Smooth muscle cell (in vitro differentiated cells): ENCODE data around the gene OMP. TPM values are rescaled to one million over a fixed set of nuclear protein-coding genes. Genes with fewer than 3 reads are reported as not detected.

Experiments
- DNase-seq: peaks from one replicate; lab custom pipeline; 2025; ENCODE audit not compliant: unreplicated experiment; lab: John Stamatoyannopoulos, UW
- H2AFZ ChIP-seq: fragments of 200-600 bp; sonication (generic); 2 replicates; pipeline ENCODE4 v1.6.0; 2016; ENCODE audit warnings: antibody characterized with exemption, low read depth, mild to moderate bottlenecking
- H3F3A ChIP-seq: fragments of 200-600 bp; sonication (generic); 2 replicates; pipeline ENCODE4 v1.6.0; 2017; ENCODE audit warnings: antibody characterized with exemption, low read depth
- H3K27ac ChIP-seq: fragments of 200-600 bp; sonication (generic); 2 replicates; pipeline ENCODE4 v1.5.1; 2016; ENCODE audit warnings: low read depth, mild to moderate bottlenecking
- H3K27me3 ChIP-seq: fragments of 200-600 bp; sonication (generic); 2 replicates; pipeline ENCODE4 v1.6.1; 2016; ENCODE audit warnings: low read depth, mild to moderate bottlenecking
- H3K36me3 ChIP-seq: fragments of 200-600 bp; sonication (generic); 2 replicates; pipeline ENCODE4 v1.5.1; 2016; ENCODE audit warnings: low read depth
- H3K4me1 ChIP-seq: fragments of 200-600 bp; sonication (generic); 2 replicates; pipeline ENCODE4 v1.5.1; 2016; ENCODE audit warnings: low read depth
- H3K4me2 ChIP-seq: fragments of 200-600 bp; sonication (generic); 2 replicates; pipeline ENCODE4 v1.6.0; 2016; ENCODE audit warnings: mild to moderate bottlenecking
- H3K4me3 ChIP-seq: fragments of 200-600 bp; sonication (generic); 2 replicates; pipeline ENCODE4 v1.5.1; 2016; ENCODE audit warnings: mild to moderate bottlenecking
- H3K79me2 ChIP-seq: fragments of 200-600 bp; sonication (generic); 2 replicates; pipeline ENCODE4 v1.6.0; 2016; ENCODE audit warnings: low read depth, mild to moderate bottlenecking
- H3K9ac ChIP-seq: fragments of 200-600 bp; sonication (generic); 2 replicates; pipeline ENCODE4 v1.6.0; 2016; ENCODE audit warnings: low read depth
- H3K9me3 ChIP-seq: fragments of 200-600 bp; sonication (generic); replicated peaks from 2 replicates; pipeline ENCODE4 v1.5.1; 2016; ENCODE audit warnings: low read depth
- H4K20me1 ChIP-seq: fragments of 200-600 bp; sonication (generic); 2 replicates; pipeline ENCODE4 v1.6.0; 2016; ENCODE audit warnings: low read depth
- WGBS: methylation state at CpG from one replicate; pipeline ENCODE4 v1.1.7; 2016; ENCODE audit warnings: low lambda C conversion rate; 5-methylcytosine and 5-hydroxymethylcytosine counted together
- polyA plus RNA-seq: library from polyadenylated mRNA; unstranded; fragments of >200 nt; fragmentation: Nextera tagmentation; extraction: Ambion mirVana; gene quantifications from 2 replicates; pipeline ENCODE4 v1.2.1, GENCODE V29; 2016
- total RNA-seq: library from RNA; depleted of rRNA; stranded (reverse); fragments of >200 nt; gene quantifications from 2 replicates; pipeline ENCODE4 v1.2.3, GENCODE V29; 2014
- TF ChIP-seq, protein P1 (sequence below): fragments of 200-600 bp; sonication (generic); IDR thresholded peaks from 2 replicates; pipeline ENCODE4 v1.5.1; 2017; ENCODE audit warnings: borderline replicate concordance, mild to moderate bottlenecking, antibody characterized with exemption; ENCODE audit not compliant: insufficient read depth, poor library complexity, severe bottlenecking

Gene OMP
- total and polyA plus RNA-seq, 2 experiments from 2014 or later: not detected

DNA sequence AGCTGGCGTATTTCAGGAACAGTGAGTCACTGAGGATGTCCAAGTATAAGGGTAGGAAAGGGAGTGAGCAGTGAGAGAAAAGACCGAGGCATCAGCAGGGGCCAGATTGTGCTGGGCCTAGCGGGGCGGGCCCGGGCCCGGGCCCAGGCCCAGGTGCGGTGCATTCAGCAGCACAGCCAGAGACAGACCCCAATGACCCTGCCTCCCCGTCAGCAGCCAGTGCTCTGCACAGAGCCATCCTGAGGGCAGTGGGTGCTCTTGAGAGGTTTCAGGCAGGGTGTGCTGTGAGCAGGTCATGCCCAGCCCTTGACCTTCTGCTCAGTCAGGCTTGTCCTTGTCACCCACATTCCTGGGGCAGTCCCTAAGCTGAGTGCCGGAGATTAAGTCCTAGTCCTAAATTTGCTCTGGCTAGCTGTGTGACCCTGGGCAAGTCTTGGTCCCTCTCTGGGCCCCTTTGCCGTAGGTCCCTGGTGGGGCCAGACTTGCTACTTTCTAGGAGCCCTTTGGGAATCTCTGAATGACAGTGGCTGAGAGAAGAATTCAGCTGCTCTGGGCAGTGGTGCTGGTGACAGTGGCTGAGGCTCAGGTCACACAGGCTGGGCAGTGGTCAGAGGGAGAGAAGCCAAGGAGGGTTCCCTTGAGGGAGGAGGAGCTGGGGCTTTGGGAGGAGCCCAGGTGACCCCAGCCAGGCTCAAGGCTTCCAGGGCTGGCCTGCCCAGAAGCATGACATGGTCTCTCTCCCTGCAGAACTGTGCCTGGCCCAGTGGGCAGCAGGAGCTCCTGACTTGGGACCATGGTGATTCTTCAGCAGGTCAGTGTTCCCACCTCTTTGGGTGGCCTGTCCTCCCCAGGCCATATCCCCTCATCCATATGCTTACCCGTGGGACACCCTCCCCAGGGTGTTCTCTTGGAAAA is 27.5 kb downstream of the OMP start:
- Histone ChIP-seq H3K27ac (no peak overlapping the region), H3K9me3 (no peaks in the 10 kb centered on the region), H3K4me1 (no peaks in the 10 kb centered on the region), H3K79me2 (no peaks in the 10 kb centered on the region), H3F3A (no peaks in the 10 kb centered on the region), H2AFZ (no peak overlapping the region), H3K4me3 (no peak overlapping the region), H3K27me3 (no peaks in the 10 kb centered on the region), H3K36me3 (no peaks in the 10 kb centered on the region), H3K4me2 (no peak overlapping the region), H4K20me1 (no peaks in the 10 kb centered on the region), H3K9ac (no peak overlapping the region)
- no peak for DNase-seq
- TF ChIP-seq, protein P1, sequence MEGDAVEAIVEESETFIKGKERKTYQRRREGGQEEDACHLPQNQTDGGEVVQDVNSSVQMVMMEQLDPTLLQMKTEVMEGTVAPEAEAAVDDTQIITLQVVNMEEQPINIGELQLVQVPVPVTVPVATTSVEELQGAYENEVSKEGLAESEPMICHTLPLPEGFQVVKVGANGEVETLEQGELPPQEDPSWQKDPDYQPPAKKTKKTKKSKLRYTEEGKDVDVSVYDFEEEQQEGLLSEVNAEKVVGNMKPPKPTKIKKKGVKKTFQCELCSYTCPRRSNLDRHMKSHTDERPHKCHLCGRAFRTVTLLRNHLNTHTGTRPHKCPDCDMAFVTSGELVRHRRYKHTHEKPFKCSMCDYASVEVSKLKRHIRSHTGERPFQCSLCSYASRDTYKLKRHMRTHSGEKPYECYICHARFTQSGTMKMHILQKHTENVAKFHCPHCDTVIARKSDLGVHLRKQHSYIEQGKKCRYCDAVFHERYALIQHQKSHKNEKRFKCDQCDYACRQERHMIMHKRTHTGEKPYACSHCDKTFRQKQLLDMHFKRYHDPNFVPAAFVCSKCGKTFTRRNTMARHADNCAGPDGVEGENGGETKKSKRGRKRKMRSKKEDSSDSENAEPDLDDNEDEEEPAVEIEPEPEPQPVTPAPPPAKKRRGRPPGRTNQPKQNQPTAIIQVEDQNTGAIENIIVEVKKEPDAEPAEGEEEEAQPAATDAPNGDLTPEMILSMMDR: no peak
- 92% methylated on average over 11 of the region's 11 CpGs for WGBS

DNA sequence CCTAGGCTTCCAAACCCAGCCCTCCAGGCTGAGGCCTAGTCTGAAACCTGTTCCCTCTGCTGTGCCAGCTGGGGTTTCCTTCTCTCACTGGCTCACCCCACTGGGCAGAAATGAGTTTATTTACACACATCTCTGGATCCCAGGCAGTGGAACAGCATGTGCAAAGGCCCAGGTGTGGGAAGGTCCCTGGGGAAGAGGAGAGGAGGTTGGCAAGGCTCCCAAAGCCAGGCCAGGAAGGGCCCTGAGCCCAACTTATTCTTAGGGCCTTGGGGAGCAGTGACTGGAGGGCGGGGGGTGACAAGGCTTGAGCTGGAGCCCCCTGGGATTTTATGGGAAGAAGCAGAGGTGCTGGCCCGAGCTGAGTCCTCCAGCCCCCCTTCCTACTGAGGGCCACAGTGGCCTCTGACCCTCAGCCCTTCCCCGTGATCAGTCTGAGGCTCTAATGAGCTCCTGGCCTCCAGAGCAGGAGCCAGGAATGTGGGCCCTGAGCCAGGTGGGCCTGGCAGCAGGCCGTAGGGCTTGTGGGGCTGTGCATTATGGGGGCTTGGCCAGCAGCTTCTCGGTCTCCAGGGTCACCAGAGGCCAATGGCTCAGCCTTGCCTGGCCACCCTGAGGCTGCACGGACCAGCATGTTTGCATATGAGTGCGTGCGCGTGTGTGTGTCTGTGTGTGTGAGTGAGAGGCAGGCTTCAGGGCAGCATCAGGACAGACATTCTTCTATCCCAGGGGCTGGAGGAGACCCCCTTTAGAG is 28.3 kb downstream of the OMP start:
- no peaks in the 10 kb centered on the region for H4K20me1 ChIP-seq
- no peak overlapping the region for H3K27ac ChIP-seq
- no peak overlapping the region for H3K4me2 ChIP-seq
- no peak for DNase-seq
- H2AFZ ChIP-seq: no peak overlapping the region
- H3K9me3 ChIP-seq: no peaks in the 10 kb centered on the region
- H3K36me3 ChIP-seq: no peaks in the 10 kb centered on the region
- no peak overlapping the region for H3K4me3 ChIP-seq
- 82% methylated on average over 9 of the region's 9 CpGs for WGBS
- no peaks in the 10 kb centered on the region for H3F3A ChIP-seq
- H3K27me3 ChIP-seq: no peaks in the 10 kb centered on the region
- TF ChIP-seq, protein P1: no peak
- H3K9ac ChIP-seq: no peak overlapping the region
- H3K79me2 ChIP-seq: no peaks in the 10 kb centered on the region
- no peaks in the 10 kb centered on the region for H3K4me1 ChIP-seq

DNA sequence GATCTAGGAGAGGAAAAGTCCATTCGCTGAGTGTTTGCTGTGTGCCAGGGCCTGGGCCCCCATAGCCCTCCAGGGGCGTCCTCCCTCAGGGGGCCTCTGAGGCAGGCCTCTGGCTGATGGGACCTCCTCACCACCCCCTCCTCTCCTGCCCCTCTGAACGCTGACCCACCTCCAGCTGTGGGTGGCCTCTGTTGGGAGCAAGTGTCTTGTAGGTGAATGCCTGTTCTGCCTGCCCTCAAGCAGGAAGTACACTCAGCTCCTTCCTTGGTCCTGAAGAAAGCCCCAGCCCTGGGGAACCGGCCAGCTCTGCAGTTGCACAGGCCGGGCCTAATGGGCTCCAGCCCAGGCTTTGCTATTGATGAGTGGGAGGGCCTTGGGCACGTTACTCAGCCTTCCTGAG is 28.9 kb downstream of the OMP start:
- no peaks in the 10 kb centered on the region for H3K4me1 ChIP-seq
- no peaks in the 10 kb centered on the region for H3K36me3 ChIP-seq
- no peak overlapping the region for H3K4me3 ChIP-seq
- no peaks in the 10 kb centered on the region for H3F3A ChIP-seq
- H3K79me2 ChIP-seq: no peaks in the 10 kb centered on the region
- WGBS: 87% methylated on average over 6 of the region's 6 CpGs
- DNase-seq: no peak
- no peaks in the 10 kb centered on the region for H4K20me1 ChIP-seq
- no peak overlapping the region for H3K27ac ChIP-seq
- H3K4me2 ChIP-seq: no peak overlapping the region
- TF ChIP-seq, protein P1: no peak
- H3K27me3 ChIP-seq: no peaks in the 10 kb centered on the region
- no peak overlapping the region for H2AFZ ChIP-seq
- no peaks in the 10 kb centered on the region for H3K9me3 ChIP-seq
- no peak overlapping the region for H3K9ac ChIP-seq
